PC-3 (cell line): ENCODE data around the gene CYP4F8.

ENCODE experiments used
- EZH2phosphoT487 ChIP-seq: fragments of 300-600 bp; sonication (generic); IDR thresholded peaks from 2 replicates; pipeline ENCODE4 v1.6.1; 2018; ENCODE audit warnings: mild to moderate bottlenecking, antibody characterized with exemption, low read length, borderline replicate concordance
- TF ChIP-seq, protein P1 (sequence below): fragments of 300-600 bp; sonication (generic); conservative IDR thresholded peaks from 2 replicates; pipeline ENCODE4 v1.5.1; 2017; ENCODE audit warnings: antibody characterized with exemption, low read depth, mild to moderate bottlenecking, low read length

DNA sequence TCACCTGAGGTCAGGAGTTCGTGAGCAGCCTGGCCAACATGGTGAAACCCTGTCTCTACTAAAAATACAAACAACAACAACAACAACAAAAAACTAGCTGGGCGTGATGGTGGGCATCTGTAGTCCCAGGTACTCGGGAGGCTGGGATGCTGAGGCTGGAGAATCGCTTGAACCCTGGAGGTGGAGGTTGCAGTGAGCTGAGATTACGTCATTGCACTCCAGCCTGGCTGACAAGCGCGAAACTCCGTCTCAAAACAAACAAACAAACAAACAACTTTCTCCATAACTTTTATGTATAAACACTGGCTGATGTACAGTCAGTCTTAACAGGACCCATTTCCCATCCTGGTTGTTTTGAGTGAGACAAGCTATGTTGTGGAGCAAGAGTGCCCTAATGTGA is 5.8 kb upstream of the CYP4F8 start:
- TF ChIP-seq, protein P1, sequence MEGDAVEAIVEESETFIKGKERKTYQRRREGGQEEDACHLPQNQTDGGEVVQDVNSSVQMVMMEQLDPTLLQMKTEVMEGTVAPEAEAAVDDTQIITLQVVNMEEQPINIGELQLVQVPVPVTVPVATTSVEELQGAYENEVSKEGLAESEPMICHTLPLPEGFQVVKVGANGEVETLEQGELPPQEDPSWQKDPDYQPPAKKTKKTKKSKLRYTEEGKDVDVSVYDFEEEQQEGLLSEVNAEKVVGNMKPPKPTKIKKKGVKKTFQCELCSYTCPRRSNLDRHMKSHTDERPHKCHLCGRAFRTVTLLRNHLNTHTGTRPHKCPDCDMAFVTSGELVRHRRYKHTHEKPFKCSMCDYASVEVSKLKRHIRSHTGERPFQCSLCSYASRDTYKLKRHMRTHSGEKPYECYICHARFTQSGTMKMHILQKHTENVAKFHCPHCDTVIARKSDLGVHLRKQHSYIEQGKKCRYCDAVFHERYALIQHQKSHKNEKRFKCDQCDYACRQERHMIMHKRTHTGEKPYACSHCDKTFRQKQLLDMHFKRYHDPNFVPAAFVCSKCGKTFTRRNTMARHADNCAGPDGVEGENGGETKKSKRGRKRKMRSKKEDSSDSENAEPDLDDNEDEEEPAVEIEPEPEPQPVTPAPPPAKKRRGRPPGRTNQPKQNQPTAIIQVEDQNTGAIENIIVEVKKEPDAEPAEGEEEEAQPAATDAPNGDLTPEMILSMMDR: no peak
- TF ChIP-seq EZH2phosphoT487: no peak
